ENCODE results near the gene RAB11FIP4. TPM values are rescaled to one million over a fixed set of nuclear protein-coding genes. Genes with fewer than 3 reads are reported as not detected.

The RAB11FIP4 gene
- total RNA-seq, 2 donors from 2014 or later: 35.6 to 62.2 TPM

- H3K4me1 Mint-ChIP-seq: peaks cover 2% of the 10 kb centered on the region
- Histone ChIP-seq H3K27me3 (ENCODE audit: control insufficient read depth, insufficient read depth, low read length, poor library complexity, severe bottlenecking) (no peaks in the 10 kb centered on the region), H3K4me1 (ENCODE audit: control insufficient read depth, insufficient read depth, low read length) (no peaks in the 10 kb centered on the region), H3K9ac (ENCODE audit: extremely low read depth, low read length, poor library complexity, severe bottlenecking) (no peak overlapping the region), H3K36me3 (ENCODE audit: control insufficient read depth, insufficient read depth, low read length) (peaks cover 61% of the 10 kb centered on the region), H3K9me3 (ENCODE audit: control insufficient read depth, low read length) (no peaks in the 10 kb centered on the region), H3K27ac (ENCODE audit: low read depth, low read length) (no peak overlapping the region), H3K4me3 (ENCODE audit: low read length) (no peak overlapping the region)
- no peaks in the 10 kb centered on the region for H3K9me3 Mint-ChIP-seq
- TF ChIP-seq, protein P1, sequence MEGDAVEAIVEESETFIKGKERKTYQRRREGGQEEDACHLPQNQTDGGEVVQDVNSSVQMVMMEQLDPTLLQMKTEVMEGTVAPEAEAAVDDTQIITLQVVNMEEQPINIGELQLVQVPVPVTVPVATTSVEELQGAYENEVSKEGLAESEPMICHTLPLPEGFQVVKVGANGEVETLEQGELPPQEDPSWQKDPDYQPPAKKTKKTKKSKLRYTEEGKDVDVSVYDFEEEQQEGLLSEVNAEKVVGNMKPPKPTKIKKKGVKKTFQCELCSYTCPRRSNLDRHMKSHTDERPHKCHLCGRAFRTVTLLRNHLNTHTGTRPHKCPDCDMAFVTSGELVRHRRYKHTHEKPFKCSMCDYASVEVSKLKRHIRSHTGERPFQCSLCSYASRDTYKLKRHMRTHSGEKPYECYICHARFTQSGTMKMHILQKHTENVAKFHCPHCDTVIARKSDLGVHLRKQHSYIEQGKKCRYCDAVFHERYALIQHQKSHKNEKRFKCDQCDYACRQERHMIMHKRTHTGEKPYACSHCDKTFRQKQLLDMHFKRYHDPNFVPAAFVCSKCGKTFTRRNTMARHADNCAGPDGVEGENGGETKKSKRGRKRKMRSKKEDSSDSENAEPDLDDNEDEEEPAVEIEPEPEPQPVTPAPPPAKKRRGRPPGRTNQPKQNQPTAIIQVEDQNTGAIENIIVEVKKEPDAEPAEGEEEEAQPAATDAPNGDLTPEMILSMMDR (conservative IDR thresholded peaks at IDR 0.05): no peak
- no peak overlapping the region for H3K27ac Mint-ChIP-seq
- H3K36me3 Mint-ChIP-seq (ENCODE audit: low read depth): peaks cover 41% of the 10 kb centered on the region
- WGBS, 2 experiments (ENCODE audit: insufficient coverage in 1 of 2, insufficient read length in 1 of 2): 97% methylated on average over 6 of the region's 6 CpGs
- H3K27me3 Mint-ChIP-seq (ENCODE audit: insufficient read depth): no peaks in the 10 kb centered on the region
- H3K4me3 Mint-ChIP-seq: no peak overlapping the region
- DNase-seq: no peak
Measured at GRCh38 chr17:31364012-31364411, 27.5 kb upstream of the RAB11FIP4 start.

- DNase-seq: no peak
- TF ChIP-seq, protein P1 (conservative IDR thresholded peaks at IDR 0.05): no peak
- no peak overlapping the region for H3K27ac ChIP-seq (ENCODE audit: low read depth, low read length)
- no peaks in the 10 kb centered on the region for H3K4me1 ChIP-seq (ENCODE audit: control insufficient read depth, insufficient read depth, low read length)
- peaks cover 56% of the 10 kb centered on the region for H3K36me3 ChIP-seq (ENCODE audit: control insufficient read depth, insufficient read depth, low read length)
- H3K9ac ChIP-seq (ENCODE audit: extremely low read depth, low read length, poor library complexity, severe bottlenecking): no peak overlapping the region
- H3K27me3 ChIP-seq (ENCODE audit: control insufficient read depth, insufficient read depth, low read length, poor library complexity, severe bottlenecking): no peaks in the 10 kb centered on the region
- H3K36me3 Mint-ChIP-seq (ENCODE audit: low read depth): peaks cover 30% of the 10 kb centered on the region
- no peak overlapping the region for H3K4me3 Mint-ChIP-seq
- 95 to 96% methylated on average over 4 of the region's 4 CpGs for WGBS, 2 experiments (ENCODE audit: insufficient coverage in 1 of 2, insufficient read length in 1 of 2)
- H3K27ac Mint-ChIP-seq: no peak overlapping the region
- H3K27me3 Mint-ChIP-seq (ENCODE audit: insufficient read depth): no peaks in the 10 kb centered on the region
- no peaks in the 10 kb centered on the region for H3K9me3 ChIP-seq (ENCODE audit: control insufficient read depth, low read length)
- H3K4me1 Mint-ChIP-seq: peaks cover 2% of the 10 kb centered on the region
- H3K9me3 Mint-ChIP-seq: no peaks in the 10 kb centered on the region
- no peak overlapping the region for H3K4me3 ChIP-seq (ENCODE audit: low read length)
Measured at GRCh38 chr17:31366088-31366487, 25.4 kb upstream of the RAB11FIP4 start.

DNA sequence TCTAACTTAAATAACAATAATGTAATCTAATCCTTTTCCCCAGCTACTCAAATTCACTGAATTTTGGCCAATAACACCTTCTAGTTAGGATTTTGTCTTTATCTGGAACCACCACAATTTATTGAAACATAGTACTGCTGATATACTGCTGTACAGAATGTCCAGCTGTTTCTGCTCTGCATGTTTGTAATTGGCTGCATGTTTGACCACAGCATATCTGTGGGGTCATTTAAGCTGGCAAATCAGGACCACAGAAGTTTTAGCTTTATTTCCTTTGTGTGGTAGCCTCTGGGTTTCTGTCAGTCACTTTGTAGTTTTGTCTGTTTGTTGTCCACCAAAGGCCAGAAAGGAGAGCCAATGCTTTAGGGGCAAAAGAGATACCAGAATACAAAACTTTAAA is 22.2 kb upstream of the RAB11FIP4 start:
- Histone ChIP-seq H3K4me3 (ENCODE audit: low read length) (no peak overlapping the region), H3K36me3 (ENCODE audit: control insufficient read depth, insufficient read depth, low read length) (peaks cover 49% of the 10 kb centered on the region), H3K9ac (ENCODE audit: extremely low read depth, low read length, poor library complexity, severe bottlenecking) (no peak overlapping the region), H3K9me3 (ENCODE audit: control insufficient read depth, low read length) (no peaks in the 10 kb centered on the region), H3K27ac (ENCODE audit: low read depth, low read length) (no peak overlapping the region), H3K4me1 (ENCODE audit: control insufficient read depth, insufficient read depth, low read length) (no peaks in the 10 kb centered on the region), H3K27me3 (ENCODE audit: control insufficient read depth, insufficient read depth, low read length, poor library complexity, severe bottlenecking) (no peaks in the 10 kb centered on the region)
- Mint-ChIP-seq H3K4me1 (no peaks in the 10 kb centered on the region), H3K27me3 (ENCODE audit: insufficient read depth) (no peaks in the 10 kb centered on the region), H3K27ac (no peak overlapping the region), H3K36me3 (ENCODE audit: low read depth) (peaks cover 18% of the 10 kb centered on the region), H3K9me3 (no peaks in the 10 kb centered on the region), H3K4me3 (no peak overlapping the region)
- DNase-seq: no peak
- TF ChIP-seq, protein P1 (conservative IDR thresholded peaks at IDR 0.05): no peak

Data from endodermal cell (in vitro differentiated cells).